SK-N-SH treated with all-trans-retinoic acid at 6 μM for 48 hours (cell line): ENCODE results near the gene LENG9.
"Not testable (repeated sequence)": the region's sequence is repeated elsewhere in the genome, so short reads cannot be mapped to it uniquely, and the experiment has no call there.

Source experiments
- ATAC-seq: fragments of 200-7000 bp; cut with Tn5 transposase; 3 replicates; pipeline ENCODE4 v1.9.1; 2020; ENCODE audit warnings: mild to moderate bottlenecking, moderate library complexity
- ARNTL ChIP-seq: fragments of 450-650 bp; formaldehyde crosslinking; IDR thresholded peaks from 2 replicates; pipeline ENCODE4 v1.5.0; 2020; ENCODE audit warnings: low read depth, mild to moderate bottlenecking, moderate library complexity, borderline replicate concordance
- CSDC2 ChIP-seq: fragments of 250-450 bp; sonication (Bioruptor Pico); IDR thresholded peaks from 2 replicates; pipeline ENCODE4 v1.5.0; 2020; ENCODE audit warnings: mild to moderate bottlenecking, moderate library complexity
- CSRNP3 ChIP-seq: fragments of 250-450 bp; sonication (Bioruptor Pico); IDR thresholded peaks from 2 replicates; pipeline ENCODE4 v1.5.1; 2021; ENCODE audit warnings: mild to moderate bottlenecking, moderate library complexity
- ESRRG ChIP-seq: fragments of 250-450 bp; sonication (Bioruptor Pico); IDR thresholded peaks from 2 replicates; pipeline ENCODE4 v1.6.1; 2021; ENCODE audit warnings: mild to moderate bottlenecking
- GLIS3 ChIP-seq: fragments of 250-450 bp; sonication (Bioruptor Pico); IDR thresholded peaks from 2 replicates; pipeline ENCODE4 v1.5.0; 2020; ENCODE audit warnings: mild to moderate bottlenecking, moderate library complexity
- ISL1 ChIP-seq: fragments of 250-450 bp; sonication (Bioruptor Pico); IDR thresholded peaks from 2 replicates; pipeline ENCODE4 v2.1.2; 2022; ENCODE audit warnings: mild to moderate bottlenecking, moderate library complexity
- OSR1 ChIP-seq: fragments of 250-450 bp; sonication (Bioruptor Pico); IDR thresholded peaks from 2 replicates; pipeline ENCODE4 v1.8.0; 2022; ENCODE audit warnings: moderate library complexity, mild to moderate bottlenecking, inconsistent platforms
- PATZ1 ChIP-seq: fragments of 250-450 bp; sonication (Bioruptor Pico); IDR thresholded peaks from 2 replicates; pipeline ENCODE4 v1.8.0; 2020; ENCODE audit warnings: mild to moderate bottlenecking, moderate library complexity, borderline replicate concordance
- POU6F1 ChIP-seq: fragments of 250-450 bp; sonication (Bioruptor Pico); IDR thresholded peaks from 2 replicates; pipeline ENCODE4 v1.8.0; 2021; ENCODE audit warnings: low read depth, mild to moderate bottlenecking, moderate library complexity, borderline replicate concordance
- RARB ChIP-seq: fragments of 250-450 bp; sonication (Bioruptor Pico); IDR thresholded peaks from 2 replicates; pipeline ENCODE4 v1.8.0; 2021; ENCODE audit warnings: mild to moderate bottlenecking, moderate library complexity
- SNAI2 ChIP-seq: fragments of 250-450 bp; sonication (Bioruptor Pico); IDR thresholded peaks from 2 replicates; pipeline ENCODE4 v1.5.0; 2020; ENCODE audit warnings: mild to moderate bottlenecking, moderate library complexity
- TCF4 ChIP-seq: fragments of 250-450 bp; sonication (Bioruptor Pico); IDR thresholded peaks from 2 replicates; pipeline ENCODE4 v1.8.0; 2021; ENCODE audit warnings: mild to moderate bottlenecking, moderate library complexity, borderline replicate concordance
- TOX ChIP-seq: fragments of 250-450 bp; sonication (Bioruptor Pico); IDR thresholded peaks from 2 replicates; pipeline ENCODE4 v1.8.0; 2021; ENCODE audit warnings: mild to moderate bottlenecking, moderate library complexity, borderline replicate concordance
- TSHZ2 ChIP-seq: fragments of 250-450 bp; sonication (Bioruptor Pico); IDR thresholded peaks from 2 replicates; pipeline ENCODE4 v1.5.0; 2020; ENCODE audit warnings: mild to moderate bottlenecking, moderate library complexity
- ZC3H10 ChIP-seq: fragments of 250-450 bp; sonication (Bioruptor Pico); IDR thresholded peaks from 2 replicates; pipeline ENCODE4 v1.5.1; 2021; ENCODE audit warnings: mild to moderate bottlenecking, moderate library complexity
- ZFP3 ChIP-seq: fragments of 250-450 bp; sonication (Bioruptor Pico); IDR thresholded peaks from 2 replicates; pipeline ENCODE4 v1.5.0; 2020; ENCODE audit warnings: mild to moderate bottlenecking, moderate library complexity
- ZFP30 ChIP-seq: fragments of 450-650 bp; formaldehyde crosslinking; IDR thresholded peaks from 2 replicates; pipeline ENCODE4 v1.5.0; 2022; ENCODE audit warnings: mild to moderate bottlenecking, moderate library complexity
- ZNF565 ChIP-seq: fragments of 450-650 bp; formaldehyde crosslinking; conservative IDR thresholded peaks from 2 replicates; pipeline ENCODE4 v1.5.0; 2020; ENCODE audit warnings: low read depth, mild to moderate bottlenecking, moderate library complexity
- ZNF8 ChIP-seq: fragments of 450-650 bp; formaldehyde crosslinking; IDR thresholded peaks from 2 replicates; pipeline ENCODE4 v1.5.0; 2020; ENCODE audit warnings: mild to moderate bottlenecking, moderate library complexity

Gene LENG9

GRCh38 chr19:54448774-54449700 lies 14.5 kb downstream of the LENG9 start, which contains the start of gene LENG8:
Gene LENG8, plus strand, starts transcription at chr19:54449199. Its CDS starts 2,146 bp downstream, at chr19:54451345.
- ATAC-seq, result peak; percentile 91
- TF ChIP-seq OSR1 (CRISPR knock-in tag) (no peak), TSHZ2 (CRISPR knock-in tag) (0 out of 2 replicates have a peak, but pooled peaks have one; percentile 34), ZNF565 (CRISPR knock-in tag) (0 out of 2 replicates have a peak, but pooled peaks have one; percentile 45)
- TF ChIP-seq, all 23 proteins: peak for 2

- peak; percentile 67 for ATAC-seq
- TF ChIP-seq ESRRG, result no peak
- TF ChIP-seq TOX, result no peak
- no peak for TF ChIP-seq GLIS3
- TF ChIP-seq PATZ1, result no peak
- TF ChIP-seq CSRNP3 (CRISPR knock-in tag), result no peak
- no peak for TF ChIP-seq ARNTL (CRISPR knock-in tag)
- no peak for TF ChIP-seq SNAI2 (CRISPR knock-in tag)
- TF ChIP-seq RARB, result no peak
- no peak for TF ChIP-seq CSDC2 (CRISPR knock-in tag)
- TF ChIP-seq ZFP30, result no peak
- TF ChIP-seq ZNF565 (CRISPR knock-in tag), result no peak
- no peak for TF ChIP-seq ISL1 (CRISPR knock-in tag)
- TF ChIP-seq OSR1 (CRISPR knock-in tag), result no peak
- no peak for TF ChIP-seq ZNF8 (CRISPR knock-in tag)
- no peak for TF ChIP-seq TCF4 (CRISPR knock-in tag)
- TF ChIP-seq ZFP3 (CRISPR knock-in tag), result no peak
- no peak for TF ChIP-seq POU6F1 (CRISPR knock-in tag)
- TF ChIP-seq ZC3H10 (CRISPR knock-in tag), result no peak
- no peak for TF ChIP-seq TSHZ2 (CRISPR knock-in tag)
Measured at GRCh38 chr19:54448040-54448773, 15.4 kb downstream of the LENG9 start.

GRCh38 chr19:54446349-54446748 lies 17.2 kb downstream of the LENG9 start:
- not testable (repeated sequence) for ATAC-seq
